Ectodermal cell (in vitro differentiated cells): ENCODE measurements around the gene TSPAN4.

Experiments used
- H3K27ac ChIP-seq: 2 replicates; pipeline ENCODE4 v1.7.0; 2013; ENCODE audit warnings: mild to moderate bottlenecking, low read depth, low read length; ENCODE audit not compliant: insufficient read depth, poor library complexity, severe bottlenecking
- H3K27me3 ChIP-seq: 2 replicates; pipeline ENCODE4 v1.7.0; 2013; ENCODE audit warnings: mild to moderate bottlenecking, low read length; ENCODE audit not compliant: insufficient read depth, control insufficient read depth, poor library complexity, severe bottlenecking
- H3K36me3 ChIP-seq: one replicate; pipeline ENCODE4 v1.7.0; 2013; ENCODE audit warnings: low read length; ENCODE audit not compliant: control insufficient read depth, insufficient read depth
- H3K4me1 ChIP-seq: one replicate; pipeline ENCODE4 v1.7.0; 2013; ENCODE audit warnings: low read length; ENCODE audit not compliant: control insufficient read depth, insufficient read depth
- H3K4me3 ChIP-seq: 2 replicates; pipeline ENCODE4 v1.7.0; 2013; ENCODE audit warnings: low read depth, low read length, control low read depth; ENCODE audit not compliant: insufficient read depth
- H3K9me3 ChIP-seq: 2 replicates; pipeline ENCODE4 v1.7.0; 2013; ENCODE audit warnings: mild to moderate bottlenecking, low read length, moderate library complexity; ENCODE audit not compliant: control insufficient read depth
- WGBS, 2 experiments: methylation state at CpG; one replicate each; pipeline ENCODE4 v1.1.7; 2013; ENCODE audit warnings: missing lambda C conversion rate in 2 of 2; 5-methylcytosine and 5-hydroxymethylcytosine counted together

The TSPAN4 gene

DNA sequence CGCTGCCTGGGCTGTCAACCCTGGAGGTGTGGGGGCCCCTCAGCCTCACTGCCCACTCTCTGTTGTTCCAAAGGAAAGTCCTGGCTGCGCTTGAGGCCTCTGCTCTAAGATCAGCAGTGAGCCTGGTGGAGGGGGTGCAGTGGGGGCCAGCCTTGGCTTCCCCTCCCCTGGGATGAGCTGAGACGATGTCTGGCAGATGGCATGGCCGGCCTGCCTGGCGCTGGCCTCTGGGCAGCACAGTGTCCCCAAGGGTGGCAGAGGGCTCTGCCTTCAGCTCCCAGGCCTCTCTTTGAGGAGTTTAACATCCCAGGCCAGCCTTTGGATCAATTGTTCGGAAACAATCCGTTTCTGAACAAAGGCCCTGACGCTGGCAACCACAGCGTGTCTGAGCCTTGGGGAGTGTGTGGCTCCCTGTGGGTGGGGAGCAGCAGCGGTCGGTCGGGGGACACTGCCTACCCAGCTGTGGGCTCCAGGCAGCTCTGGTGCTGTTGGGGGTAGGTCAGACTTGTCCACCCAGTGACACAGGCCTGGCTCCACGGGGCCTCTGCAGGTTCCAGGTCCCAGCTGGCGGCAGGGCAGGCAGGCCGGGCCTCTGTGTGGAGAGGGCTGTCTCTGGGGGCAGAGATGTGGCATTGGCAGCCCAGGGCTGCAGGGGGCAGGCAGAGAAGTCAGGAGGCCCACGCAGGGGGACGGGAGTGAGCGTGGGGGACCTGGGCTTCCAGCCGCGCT lies 12.1 kb downstream of the TSPAN4 start:
- peak overlapping the region; percentile 50 for H3K27ac ChIP-seq
- 54 to 59% methylated on average over 20 of the region's 20 CpGs for WGBS, 2 experiments

DNA sequence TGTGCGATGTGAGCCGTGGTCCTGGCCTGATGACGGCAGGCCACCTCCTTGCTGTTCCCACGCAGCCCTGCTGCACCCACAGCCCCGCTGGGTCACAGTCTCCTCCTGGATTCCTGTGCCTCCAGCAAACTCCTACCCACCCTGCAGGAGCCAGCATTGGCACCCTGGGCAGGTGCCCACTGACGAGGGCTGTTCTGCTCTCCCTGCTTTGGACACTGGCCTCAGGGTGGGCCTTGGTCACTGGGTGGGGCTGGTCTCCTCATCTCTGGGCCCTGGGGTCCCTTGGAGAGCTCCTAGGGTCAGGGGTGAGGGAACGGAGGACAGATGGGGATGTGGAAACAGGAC lies 12.7 kb downstream of the TSPAN4 start:
- Histone ChIP-seq H3K4me3 (no peak overlapping the region), H3K36me3 (no peaks in the 10 kb centered on the region), H3K9me3 (no peaks in the 10 kb centered on the region), H3K27me3 (peaks cover 11% of the 10 kb centered on the region), H3K4me1 (peaks cover 52% of the 10 kb centered on the region), H3K27ac (no peak overlapping the region)
- WGBS, 2 experiments: 83 to 89% methylated on average over 7 of the region's 7 CpGs

More for the DNA sequence above, 12.1 kb downstream of the TSPAN4 start:
- Histone ChIP-seq H3K4me3 (no peak overlapping the region), H3K36me3 (no peaks in the 10 kb centered on the region), H3K27me3 (peaks cover 16% of the 10 kb centered on the region), H3K4me1 (peaks cover 50% of the 10 kb centered on the region), H3K9me3 (no peaks in the 10 kb centered on the region)

DNA sequence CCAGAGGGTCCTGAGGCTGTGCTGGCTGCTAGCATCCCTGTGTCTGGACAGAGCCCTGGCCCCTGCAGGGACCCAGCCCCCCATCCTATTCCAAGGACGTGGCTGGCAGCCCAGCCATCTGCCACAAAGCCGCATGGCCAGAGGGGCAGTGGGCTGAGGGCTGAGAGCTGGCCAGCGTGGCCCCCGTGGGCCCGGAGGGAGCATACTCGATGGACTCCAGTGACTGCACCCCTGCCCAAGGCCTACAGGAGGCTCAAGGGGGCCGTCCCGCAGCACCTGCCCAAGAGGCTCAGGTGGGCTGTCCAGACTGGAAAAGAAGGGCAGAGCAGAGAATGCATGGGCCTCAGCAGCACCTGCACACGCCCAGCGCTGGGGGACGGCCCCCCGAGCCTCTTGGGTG lies 13.1 kb downstream of the TSPAN4 start:
- no peaks in the 10 kb centered on the region for H3K36me3 ChIP-seq
- no peaks in the 10 kb centered on the region for H3K9me3 ChIP-seq
- peaks cover 6% of the 10 kb centered on the region for H3K27me3 ChIP-seq
- H3K27ac ChIP-seq: no peak overlapping the region
- WGBS, 2 experiments: 93 to 94% methylated on average over 12 of the region's 12 CpGs
- H3K4me1 ChIP-seq: peaks cover 52% of the 10 kb centered on the region
- no peak overlapping the region for H3K4me3 ChIP-seq

DNA sequence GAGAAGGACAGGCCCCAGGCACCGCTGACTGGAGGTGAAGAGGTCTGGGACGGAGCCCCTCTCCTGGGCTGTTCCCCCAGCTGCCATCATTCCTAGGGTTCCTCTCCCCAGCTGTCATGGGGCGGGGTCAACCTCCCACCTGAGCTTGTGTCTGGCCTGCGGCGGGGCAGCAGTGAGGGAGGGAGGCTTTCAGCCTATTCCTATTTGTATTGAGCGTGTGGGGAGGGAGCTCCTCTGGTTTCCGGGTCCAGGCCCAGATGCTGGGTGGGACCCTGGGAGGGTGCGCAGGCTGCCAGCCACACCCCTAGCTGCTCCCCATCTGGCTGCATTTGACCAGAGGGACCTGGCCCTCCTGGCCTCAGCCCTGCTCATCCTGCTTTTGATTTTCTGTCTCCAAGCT lies 13.7 kb downstream of the TSPAN4 start:
- Histone ChIP-seq H3K4me3 (no peak overlapping the region), H3K36me3 (no peaks in the 10 kb centered on the region), H3K4me1 (peaks cover 48% of the 10 kb centered on the region), H3K27ac (no peak overlapping the region), H3K9me3 (no peaks in the 10 kb centered on the region), H3K27me3 (no peaks in the 10 kb centered on the region)
- WGBS, 2 experiments: 76 to 83% methylated on average over 7 to 8 of the region's 8 CpGs

GRCh38 chr11:858053-858761 lies 15.6 kb downstream of the TSPAN4 start:
- Histone ChIP-seq H3K4me1 (peaks cover 56% of the 10 kb centered on the region), H3K4me3 (no peak overlapping the region)

DNA sequence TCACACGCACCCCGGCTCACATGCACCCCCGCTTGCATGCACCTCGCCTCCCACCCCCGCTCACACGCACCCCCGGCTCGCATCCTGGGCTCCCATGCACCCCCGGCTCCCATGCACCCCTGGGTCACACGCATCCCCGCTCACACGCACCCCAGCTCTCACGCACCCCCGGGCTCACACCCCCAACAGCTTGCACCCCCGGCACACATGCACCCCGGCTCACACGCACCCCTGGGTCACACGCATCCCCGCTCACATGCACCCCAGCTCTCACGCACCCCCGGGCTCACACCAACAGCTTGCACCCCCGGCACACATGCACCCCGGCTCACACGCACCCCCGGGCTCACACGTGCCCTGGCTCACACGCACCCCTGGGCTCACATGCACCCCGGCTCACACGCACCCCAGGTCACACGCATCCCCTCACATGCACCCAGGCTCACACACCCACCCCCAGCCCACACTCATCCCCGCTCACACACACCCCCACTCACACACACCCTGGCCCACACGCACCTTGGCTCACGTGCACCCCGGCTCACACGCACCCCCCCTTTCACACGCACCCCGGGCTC lies 16.2 kb downstream of the TSPAN4 start:
- H3K27me3 ChIP-seq: no peaks in the 10 kb centered on the region
- H3K27ac ChIP-seq: no peak overlapping the region
- peaks cover 57% of the 10 kb centered on the region for H3K4me1 ChIP-seq
- 95 to 96% methylated on average over 37 of the region's 37 CpGs for WGBS, 2 experiments
- H3K4me3 ChIP-seq: no peak overlapping the region
- H3K36me3 ChIP-seq: no peaks in the 10 kb centered on the region
- no peaks in the 10 kb centered on the region for H3K9me3 ChIP-seq

More at GRCh38 chr11:858053-858761, 15.6 kb downstream of the TSPAN4 start:
- no peaks in the 10 kb centered on the region for H3K9me3 ChIP-seq
- no peaks in the 10 kb centered on the region for H3K36me3 ChIP-seq
- no peaks in the 10 kb centered on the region for H3K27me3 ChIP-seq
- no peak overlapping the region for H3K27ac ChIP-seq
- 90 to 91% methylated on average over 27 of the region's 27 CpGs for WGBS, 2 experiments

DNA sequence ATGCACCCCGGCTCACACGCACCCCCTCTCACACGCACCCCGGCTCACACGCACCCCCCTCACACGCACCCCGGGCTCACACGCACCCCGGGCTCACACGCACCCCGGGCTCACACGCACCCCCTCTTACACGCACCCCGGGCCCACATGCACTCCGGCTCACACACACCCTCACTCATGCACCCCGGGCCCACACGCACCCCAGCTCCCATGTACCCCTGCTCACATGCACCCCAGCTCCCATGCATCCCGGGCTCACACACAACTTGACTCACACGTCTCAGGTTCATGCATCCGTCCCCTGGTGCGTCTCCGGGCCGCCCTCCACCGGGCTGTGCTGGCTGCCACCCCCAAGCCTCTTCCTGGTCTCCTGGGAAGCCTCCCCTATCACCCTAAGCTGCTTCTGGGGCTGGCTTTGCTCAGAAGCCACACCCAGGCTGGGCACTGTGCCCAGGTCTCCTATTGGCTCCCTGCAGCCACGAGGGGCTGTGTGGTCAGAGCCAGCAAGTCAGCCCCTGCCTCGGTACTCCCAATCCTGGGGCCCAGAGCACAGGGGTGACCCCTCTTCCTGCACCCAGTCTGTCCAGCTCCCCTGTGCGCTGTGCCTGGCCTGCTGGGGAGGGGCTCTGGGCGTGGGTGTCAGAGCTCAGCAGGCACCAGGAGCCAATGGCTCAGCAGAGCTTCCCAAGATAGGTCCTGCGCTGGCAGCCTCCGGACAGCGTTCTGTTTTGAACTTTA lies 16.9 kb downstream of the TSPAN4 start:
- 90% methylated on average over 26 of the region's 31 CpGs for WGBS, 2 experiments
- no peaks in the 10 kb centered on the region for H3K27me3 ChIP-seq

DNA sequence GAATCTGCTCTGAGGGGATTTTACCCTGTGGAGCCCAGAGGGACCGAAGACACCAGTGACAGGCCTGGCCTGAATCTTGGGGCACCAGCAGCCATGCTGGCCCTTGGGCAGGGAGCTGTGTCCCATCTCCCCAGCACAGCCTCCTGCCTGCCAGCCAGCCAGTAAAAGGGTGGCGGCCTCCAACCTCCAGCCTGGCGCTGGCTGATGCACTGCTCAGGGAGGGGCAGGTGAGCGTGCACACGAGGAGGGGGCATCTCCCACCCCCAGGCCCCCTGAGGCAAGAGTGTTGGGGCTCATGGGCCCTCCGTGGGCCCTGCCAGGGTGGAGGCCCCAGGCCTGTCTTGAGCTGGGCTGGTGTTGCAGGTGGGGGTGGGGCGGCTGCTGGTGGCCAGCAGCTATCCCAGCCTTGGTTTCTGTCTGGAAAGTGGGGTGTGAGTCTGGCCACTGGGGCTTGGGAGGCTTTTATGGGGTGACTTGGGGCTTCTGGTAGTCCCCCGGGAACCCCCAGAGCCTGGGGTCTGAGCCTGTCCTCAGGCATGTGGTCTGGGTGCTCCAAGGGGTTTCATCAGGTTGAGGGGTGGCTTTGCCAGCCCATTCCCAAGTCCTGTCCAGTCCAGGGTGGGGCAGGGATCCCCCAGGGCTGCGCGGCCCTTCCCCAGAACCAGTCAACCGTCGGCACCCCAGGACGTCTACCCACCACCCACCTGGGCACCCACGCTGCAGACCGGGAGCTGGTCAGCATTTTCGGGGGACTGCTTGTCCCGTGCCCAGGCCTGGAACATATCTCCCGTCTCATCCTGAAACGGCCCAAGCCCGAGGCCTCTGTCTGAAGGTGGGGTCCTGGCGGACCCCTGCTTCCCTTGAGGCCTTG lies 17.8 kb downstream of the TSPAN4 start:
- WGBS, 2 experiments: 89 to 90% methylated on average over 21 of the region's 21 CpGs
- Histone ChIP-seq H3K36me3 (no peaks in the 10 kb centered on the region), H3K27me3 (no peaks in the 10 kb centered on the region), H3K27ac (no peak overlapping the region), H3K4me1 (peaks cover 44% of the 10 kb centered on the region), H3K9me3 (no peaks in the 10 kb centered on the region), H3K4me3 (no peak overlapping the region)

More for the DNA sequence above, 16.9 kb downstream of the TSPAN4 start:
- Histone ChIP-seq H3K4me3 (no peak overlapping the region), H3K36me3 (no peaks in the 10 kb centered on the region), H3K9me3 (no peaks in the 10 kb centered on the region), H3K4me1 (peaks cover 50% of the 10 kb centered on the region), H3K27ac (no peak overlapping the region)

DNA sequence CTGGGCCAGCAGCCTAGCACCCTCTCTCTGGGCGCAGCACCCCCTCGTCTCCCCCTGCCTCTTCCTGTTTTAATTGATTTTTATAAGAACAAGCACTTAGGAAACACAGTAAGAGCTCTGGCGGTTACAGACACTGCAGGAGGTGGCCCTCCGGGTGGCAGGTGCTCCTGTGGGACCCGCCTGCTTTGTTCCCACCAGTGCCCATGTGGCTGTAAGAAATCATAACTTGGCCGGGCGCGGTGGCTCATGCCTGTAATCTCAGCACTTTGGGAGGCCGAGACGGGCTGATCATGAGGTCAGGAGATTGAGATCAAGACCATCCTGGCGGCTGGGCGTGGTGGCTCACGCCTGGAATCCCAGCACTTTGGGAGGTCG lies 18.4 kb downstream of the TSPAN4 start:
- Histone ChIP-seq H3K4me3 (no peak overlapping the region), H3K27me3 (no peaks in the 10 kb centered on the region), H3K9me3 (no peaks in the 10 kb centered on the region), H3K27ac (no peak overlapping the region), H3K36me3 (no peaks in the 10 kb centered on the region), H3K4me1 (peaks cover 43% of the 10 kb centered on the region)
- 93 to 96% methylated on average over 14 of the region's 14 CpGs for WGBS, 2 experiments
